Lower lobe of right lung (tissue), 2 donors: ENCODE data around the gene OBSCN. TPM values are rescaled to one million over a fixed set of nuclear protein-coding genes. Genes with fewer than 3 reads are reported as not detected.

Experiments
- ATAC-seq, 2 donors: fragments of 200-7000 bp; cut with Tn5 transposase; one replicate each; pipeline ENCODE4 v1.9.1; 2020 to 2022; ENCODE audit warnings: mild to moderate bottlenecking in 2 of 2, moderate library complexity in 2 of 2
- DNase-seq: peaks from one replicate; pipeline ENCODE4 v3.0.0-alpha.2; 2020
- H3K27ac ChIP-seq: fragments of 200-600 bp; one replicate; pipeline ENCODE4 v1.8.0; 2022
- H3K27me3 ChIP-seq: fragments of 200-600 bp; one replicate; pipeline ENCODE4 v1.8.0; 2022; ENCODE audit warnings: low read depth
- H3K36me3 ChIP-seq: fragments of 200-600 bp; one replicate; pipeline ENCODE4 v1.8.0; 2022; ENCODE audit warnings: mild to moderate bottlenecking
- H3K4me1 ChIP-seq: fragments of 200-600 bp; one replicate; pipeline ENCODE4 v1.8.0; 2022
- H3K4me3 ChIP-seq: fragments of 200-600 bp; one replicate; pipeline ENCODE4 v1.8.0; 2022; ENCODE audit warnings: mild to moderate bottlenecking
- H3K9me3 ChIP-seq: fragments of 200-600 bp; one replicate; pipeline ENCODE4 v1.8.0; 2022
- CTCF ChIP-seq: fragments of 200-600 bp; IDR thresholded peaks from one replicate; pipeline ENCODE4 v1.8.0; 2022; ENCODE audit warnings: antibody characterized with exemption, mild to moderate bottlenecking
- intact Hi-C: fragments of 100-400 bp; cut with DNase I; formaldehyde crosslinking; loops from one replicate; pipeline ENCODE4 v1.11.0; 2022
- total RNA-seq: library from RNA; stranded (reverse); fragmentation: NEBNext Ultra II Directional; extraction: Animal tissue kit (Norgen Biotek cat#: 25700); gene quantifications from one replicate; pipeline ENCODE4 v1.2.1, GENCODE V29; 2021
- donor health status: DM: no; HTN: yes; CAD: no; lungs with severe emphysema.

OBSCN gene
- total RNA-seq, 1 donor from 2014 or later = 35.6 TPM

GRCh38 chr1:228353601-228354371 is 145.9 kb downstream of the OBSCN start:
- DNase-seq = no peak
- TF ChIP-seq CTCF = no peak
- Histone ChIP-seq H3K27me3 (no peaks in the 10 kb centered on the region), H3K36me3 (peaks cover 13% of the 10 kb centered on the region), H3K27ac (no peak overlapping the region), H3K9me3 (no peaks in the 10 kb centered on the region), H3K4me1 (no peaks in the 10 kb centered on the region), H3K4me3 (no peak overlapping the region)
- intact Hi-C loops = no loop called here
- no peak for ATAC-seq

DNA sequence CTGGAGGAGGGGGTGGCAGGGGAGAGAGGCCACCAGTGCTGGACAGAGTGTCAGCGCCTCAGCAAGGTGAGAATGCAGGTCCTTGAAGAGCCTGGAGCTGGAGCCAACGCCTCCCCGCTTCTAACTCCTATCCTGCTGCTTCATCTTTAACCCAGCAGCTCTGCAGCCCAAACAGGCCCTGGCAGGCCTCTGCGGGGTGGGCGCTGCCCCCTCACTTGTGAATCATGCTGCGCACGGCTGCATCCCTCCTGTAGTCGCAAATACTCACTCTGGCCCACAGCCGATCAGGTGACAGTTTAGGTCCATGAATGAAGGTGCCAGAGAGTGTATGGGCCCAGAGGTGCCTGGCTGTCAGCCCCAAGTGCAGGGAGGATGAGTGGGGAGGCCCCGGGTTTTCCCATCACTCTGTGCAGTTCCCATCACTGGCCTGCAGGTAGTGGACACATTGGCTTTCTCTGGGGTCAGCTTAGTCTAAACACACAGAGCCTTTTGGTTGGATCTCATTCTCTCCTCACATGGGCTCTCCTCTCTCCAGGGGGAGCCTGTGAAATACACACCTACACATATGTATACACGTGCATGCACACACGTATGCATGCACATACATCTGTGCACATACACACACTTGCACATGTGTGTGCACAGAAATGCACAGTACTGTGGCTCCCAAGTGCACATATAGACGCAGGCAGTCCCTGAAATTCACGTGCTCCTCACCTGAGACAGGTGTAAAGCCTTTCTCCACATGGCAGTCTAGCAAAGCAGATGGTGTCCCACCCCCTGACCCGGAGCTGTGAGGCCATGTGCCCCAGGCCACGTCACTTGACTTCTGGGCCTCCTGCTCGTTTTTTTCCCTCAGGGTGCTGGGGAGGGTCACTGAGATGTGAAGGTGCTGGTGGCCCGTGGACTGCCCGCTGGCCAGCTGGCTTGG is 146.8 kb downstream of the OBSCN start:
- H3K4me1 ChIP-seq = no peaks in the 10 kb centered on the region
- H3K9me3 ChIP-seq = no peaks in the 10 kb centered on the region
- peaks cover 13% of the 10 kb centered on the region for H3K36me3 ChIP-seq
- ATAC-seq (no peak), DNase-seq (no peak)
- intact Hi-C loops = no loop called here
- TF ChIP-seq CTCF = no peak
- no peaks in the 10 kb centered on the region for H3K27me3 ChIP-seq
- no peak overlapping the region for H3K4me3 ChIP-seq
- no peak overlapping the region for H3K27ac ChIP-seq

GRCh38 chr1:228356897-228357680 is 149.2 kb downstream of the OBSCN start:
- Histone ChIP-seq H3K4me1 (no peaks in the 10 kb centered on the region), H3K27ac (no peak overlapping the region), H3K9me3 (no peaks in the 10 kb centered on the region), H3K36me3 (peaks cover 10% of the 10 kb centered on the region), H3K27me3 (no peaks in the 10 kb centered on the region), H3K4me3 (no peak overlapping the region)
- DNase-seq (no peak), ATAC-seq (no peak)
- no peak for TF ChIP-seq CTCF
- intact Hi-C loops = no loop called here

DNA sequence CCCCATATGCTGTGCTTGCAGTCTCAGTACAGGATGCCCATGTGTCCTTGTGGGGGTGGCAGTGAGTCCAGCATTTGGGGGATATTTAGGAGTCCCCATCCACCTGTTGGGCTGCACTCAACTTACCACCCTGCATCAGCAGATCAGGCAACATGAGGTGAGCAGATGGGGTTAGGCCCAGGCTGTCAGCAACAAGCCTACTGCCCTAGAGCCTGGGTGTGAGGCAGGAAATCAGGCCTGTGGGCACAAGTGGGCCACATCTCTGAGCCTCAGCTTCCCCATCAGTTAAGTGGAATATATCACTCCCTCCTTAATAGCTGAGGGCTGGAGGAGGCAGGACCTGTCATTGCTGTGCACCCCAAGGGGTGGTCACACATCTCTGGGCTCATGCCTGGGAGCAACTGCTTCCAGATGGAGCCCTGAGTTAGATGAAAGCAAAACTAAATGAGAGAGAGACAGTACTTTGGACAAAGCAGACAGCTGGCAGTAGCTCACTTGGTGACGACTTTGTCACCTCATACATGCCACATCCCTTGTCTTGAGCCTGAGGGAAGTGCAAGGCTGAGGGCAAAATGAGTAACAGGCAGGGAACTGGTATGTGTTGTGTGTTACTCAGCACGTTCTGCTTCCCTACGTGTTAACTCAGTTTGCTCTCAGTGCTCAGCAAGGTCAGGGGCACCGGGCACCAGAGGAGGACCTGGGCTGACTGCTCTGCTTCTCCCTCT is 150.4 kb downstream of the OBSCN start:
- no peaks in the 10 kb centered on the region for H3K4me1 ChIP-seq
- H3K36me3 ChIP-seq = peaks cover under 1% of the 10 kb centered on the region
- ATAC-seq (no peak), DNase-seq (no peak)
- intact Hi-C loops = no loop called here
- H3K9me3 ChIP-seq = no peaks in the 10 kb centered on the region
- TF ChIP-seq CTCF = no peak
- no peak overlapping the region for H3K4me3 ChIP-seq
- H3K27me3 ChIP-seq = no peaks in the 10 kb centered on the region
- no peak overlapping the region for H3K27ac ChIP-seq
